ENCODE results near the gene SLC11A1. TPM values are rescaled to one million over a fixed set of nuclear protein-coding genes. Genes with fewer than 3 reads are reported as not detected.

SLC11A1 gene
- total and polyA plus RNA-seq, 2 donors (not counting 1 experiment from before 2014, with no cell fraction given), result 6.5 to 65.3 TPM

- intact Hi-C loops (cut with micrococcal nuclease), result loop anchor here (5.0 kb wide), 1 partner anchor 42 kb away; the partner anchor contains the start of gene CTDSP1
- CTCF ChIA-PET, result interaction anchor here (1.9 to 7.1 kb wide), 5 partner anchors 11 to 81 kb away, joined by 6 to 139 read pairs (median 30); partner anchors contain the start of genes AAMP, CTDSP1, PNKD and TMBIM1
- H3K4me3 Mint-ChIP-seq, result no peak overlapping the region
- Histone ChIP-seq H3K79me2 (ENCODE audit: control insufficient read depth, insufficient read depth, low read length) (no peaks in the 10 kb centered on the region), H3K4me1 (ENCODE audit: control insufficient read depth in 2 of 2, insufficient read depth in 2 of 2, low read length in 2 of 2) (peaks cover 0 to 7% of the 10 kb centered on the region in 2 donors), H3K4me3 (ENCODE audit: control extremely low read depth in 1 of 5, extremely low read depth in 1 of 5, insufficient read depth in 1 of 5, low read depth in 2 of 5, low read length in 4 of 5) (no peak overlapping the region), H3K9ac (ENCODE audit: low read length) (no peak overlapping the region), H3K9me3 (ENCODE audit: control extremely low read depth in 1 of 3, control insufficient read depth in 2 of 3, insufficient read depth in 1 of 3, low read length in 2 of 3) (peaks cover 0 to 17% (median 16%) of the 10 kb centered on the region in 3 donors), H3K4me2 (replicated peaks; ENCODE audit: low read depth, low read length, poor library complexity, severe bottlenecking) (no peak overlapping the region), H3K27me3 (replicated peaks in 1 of 4; ENCODE audit: control extremely low read depth in 1 of 4, control insufficient read depth in 3 of 4, insufficient read depth in 4 of 4, low read length in 3 of 4) (no peaks in the 10 kb centered on the region), H3K27ac (ENCODE audit: low read length in 2 of 2) (no peak overlapping the region), H2AFZ (ENCODE audit: insufficient read depth, low read depth, low read length, poor library complexity, severe bottlenecking) (no peak overlapping the region), H4K20me1 (ENCODE audit: control insufficient read depth, insufficient read depth, low read length, poor library complexity, severe bottlenecking) (no peaks in the 10 kb centered on the region), H3K36me3 (replicated peaks in 1 of 2; ENCODE audit: control extremely low read depth in 1 of 2, control insufficient read depth in 1 of 2, extremely low read depth in 1 of 2, insufficient read depth in 2 of 2, low read length in 1 of 2) (no peaks in the 10 kb centered on the region)
- ATAC-seq (ENCODE audit: low read depth) (no peak), DNase-seq (no peak)
- peaks cover 4% of the 10 kb centered on the region for H3K4me1 Mint-ChIP-seq
- no peaks in the 10 kb centered on the region for H3K27me3 Mint-ChIP-seq
- POLR2A ChIA-PET, result interaction anchor here (2.2 kb wide), 1 partner anchor 83 kb away, joined by 11 read pairs; no protein-coding TSS in a partner anchor
- peaks cover 4% of the 10 kb centered on the region for H3K9me3 Mint-ChIP-seq (ENCODE audit: insufficient read depth)
- WGBS (ENCODE audit: insufficient coverage), result 97% methylated on average over 10 of the region's 20 CpGs
- no peak overlapping the region for H3K27ac Mint-ChIP-seq
- TF ChIP-seq EZH2 (IDR thresholded peaks at IDR 0.05; ENCODE audit: borderline replicate concordance, insufficient read depth, low read depth, low read length, poor library complexity, severe bottlenecking) (no peak), CTCF (IDR thresholded peaks at IDR 0.05) (no peak)
These were observed 27.1 kb upstream of the SLC11A1 start for GRCh38 chr2:218354850-218355443.

All from B cell (primary cell).